ENCODE data around the gene GBE1. TPM values are rescaled to one million over a fixed set of nuclear protein-coding genes. Genes with fewer than 3 reads are reported as not detected.

The GBE1 gene
- total RNA-seq, 1 donor from 2014 or later = 34.4 TPM

- H3F3A ChIP-seq (ENCODE audit: low read depth) = no peaks in the 10 kb centered on the region
- peaks cover 6% of the 10 kb centered on the region for H3K9me3 Mint-ChIP-seq
- H3K79me2 ChIP-seq (ENCODE audit: low read depth) = no peaks in the 10 kb centered on the region
- no peak overlapping the region for H3K27ac Mint-ChIP-seq
- TF ChIP-seq EZH2 (IDR thresholded peaks at IDR 0.05) (no peak), CTCF (IDR thresholded peaks at IDR 0.05) (no peak), EZH2phosphoT487 (IDR thresholded peaks at IDR 0.05) (no peak)
- DNase-seq (ENCODE audit: low spot score) = no peak
- no peaks in the 10 kb centered on the region for H3K9me3 ChIP-seq (ENCODE audit: low read depth)
- no peak overlapping the region for H3K4me3 Mint-ChIP-seq
- peaks cover 2% of the 10 kb centered on the region for H3K27me3 Mint-ChIP-seq (ENCODE audit: insufficient read depth, low read depth)
- H3K36me3 Mint-ChIP-seq = no peaks in the 10 kb centered on the region
- no peaks in the 10 kb centered on the region for H3K36me3 ChIP-seq
- no peak overlapping the region for H3K9ac ChIP-seq
- H3K27ac ChIP-seq = no peak overlapping the region
- H3K4me1 ChIP-seq = no peaks in the 10 kb centered on the region
- H3K4me2 ChIP-seq = no peak overlapping the region
- H4K20me1 ChIP-seq (ENCODE audit: low read depth) = no peaks in the 10 kb centered on the region
- no peaks in the 10 kb centered on the region for H3K4me1 Mint-ChIP-seq
- no peak overlapping the region for H3K4me3 ChIP-seq
- H2AFZ ChIP-seq (replicated peaks) = no peak overlapping the region
- no peaks in the 10 kb centered on the region for H3K27me3 ChIP-seq
These were observed 239.6 kb downstream of the GBE1 start for GRCh38 chr3:81521855-81522254.

GRCh38 chr3:81518945-81519344 is 242.5 kb downstream of the GBE1 start:
- H3K4me3 ChIP-seq = no peak overlapping the region
- Mint-ChIP-seq H3K4me3 (no peak overlapping the region), H3K27me3 (ENCODE audit: insufficient read depth, low read depth) (no peaks in the 10 kb centered on the region), H3K36me3 (no peaks in the 10 kb centered on the region), H3K4me1 (no peaks in the 10 kb centered on the region), H3K27ac (no peak overlapping the region), H3K9me3 (no peaks in the 10 kb centered on the region)
- H3K36me3 ChIP-seq = no peaks in the 10 kb centered on the region
- H3K9me3 ChIP-seq (ENCODE audit: low read depth) = no peaks in the 10 kb centered on the region
- H4K20me1 ChIP-seq (ENCODE audit: low read depth) = no peaks in the 10 kb centered on the region
- TF ChIP-seq EZH2 (IDR thresholded peaks at IDR 0.05) = no peak
- no peak for TF ChIP-seq CTCF (IDR thresholded peaks at IDR 0.05)
- TF ChIP-seq EZH2phosphoT487 (IDR thresholded peaks at IDR 0.05) = no peak
- no peak overlapping the region for H3K4me2 ChIP-seq
- H3K27me3 ChIP-seq = no peaks in the 10 kb centered on the region
- no peak overlapping the region for H3K9ac ChIP-seq
- H3K79me2 ChIP-seq (ENCODE audit: low read depth) = no peaks in the 10 kb centered on the region
- no peak for DNase-seq (ENCODE audit: low spot score)
- no peak overlapping the region for H3K27ac ChIP-seq
- H3K4me1 ChIP-seq = no peaks in the 10 kb centered on the region
- H3F3A ChIP-seq (ENCODE audit: low read depth) = no peaks in the 10 kb centered on the region
- no peak overlapping the region for H2AFZ ChIP-seq (replicated peaks)

GRCh38 chr3:81516042-81516441 is 245.4 kb downstream of the GBE1 start:
- no peak overlapping the region for H3K27ac ChIP-seq
- no peaks in the 10 kb centered on the region for H3K27me3 ChIP-seq
- no peak for DNase-seq (ENCODE audit: low spot score)
- no peak overlapping the region for H3K4me3 Mint-ChIP-seq
- no peak overlapping the region for H3K4me3 ChIP-seq
- H3K9me3 ChIP-seq (ENCODE audit: low read depth) = no peaks in the 10 kb centered on the region
- no peaks in the 10 kb centered on the region for H3K36me3 ChIP-seq
- no peak overlapping the region for H3K9ac ChIP-seq
- H3K79me2 ChIP-seq (ENCODE audit: low read depth) = no peaks in the 10 kb centered on the region
- no peaks in the 10 kb centered on the region for H3K9me3 Mint-ChIP-seq
- H3K4me1 ChIP-seq = no peaks in the 10 kb centered on the region
- no peak overlapping the region for H3K27ac Mint-ChIP-seq
- H3K4me2 ChIP-seq = no peak overlapping the region
- H3K27me3 Mint-ChIP-seq (ENCODE audit: insufficient read depth, low read depth) = no peaks in the 10 kb centered on the region
- no peaks in the 10 kb centered on the region for H3K36me3 Mint-ChIP-seq
- no peaks in the 10 kb centered on the region for H4K20me1 ChIP-seq (ENCODE audit: low read depth)
- no peaks in the 10 kb centered on the region for H3K4me1 Mint-ChIP-seq
- H3F3A ChIP-seq (ENCODE audit: low read depth) = no peaks in the 10 kb centered on the region
- TF ChIP-seq EZH2phosphoT487 (IDR thresholded peaks at IDR 0.05) (no peak), EZH2 (IDR thresholded peaks at IDR 0.05) (no peak), CTCF (IDR thresholded peaks at IDR 0.05) (no peak)
- H2AFZ ChIP-seq (replicated peaks) = no peak overlapping the region

All from neural progenitor cell (in vitro differentiated cells).